Transverse colon (tissue), 4 donors: Measurements from ENCODE around the gene COL4A1. TPM values are rescaled to one million over a fixed set of nuclear protein-coding genes. Genes with fewer than 3 reads are reported as not detected.

Experiments used
- DNase-seq: peaks from one replicate; pipeline ENCODE4 v3.0.0-alpha.2; 2019
- H3K27ac ChIP-seq, 4 donors: fragments of 200-600 bp; sonication (generic); 2 replicates each; pipeline ENCODE4 v1.5.1; 2016 to 2018; ENCODE audit warnings: inconsistent platforms in 4 of 4
- H3K27me3 ChIP-seq: fragments of 200-600 bp; sonication (generic); 2 replicates; pipeline ENCODE4 v1.5.1; 2017; ENCODE audit warnings: inconsistent platforms
- H3K36me3 ChIP-seq, 4 donors: fragments of 200-600 bp; sonication (generic); 2 replicates each; pipeline ENCODE4 v1.5.1; 2017 to 2019; ENCODE audit warnings: inconsistent platforms in 4 of 4
- H3K4me1 ChIP-seq, 4 donors: fragments of 200-600 bp; sonication (generic); 2 replicates each; pipeline ENCODE4 v1.5.1; 2017 to 2020; ENCODE audit warnings: inconsistent platforms in 4 of 4
- H3K4me3 ChIP-seq, 4 donors: fragments of 200-600 bp; sonication (generic); 1 replicate in 1 of 4; 2 replicates in 3 of 4; pipeline versions ENCODE4 v1.5.1 to v1.6.1; 2017 to 2019; ENCODE audit warnings: inconsistent platforms in 4 of 4
- H3K9me3 ChIP-seq, 2 donors: fragments of 200-600 bp; sonication (generic); 2 replicates each; pipeline ENCODE4 v1.5.1; 2017 to 2019; ENCODE audit warnings: inconsistent platforms in 2 of 2
- CTCF ChIP-seq, 5 experiments: fragments of 200-600 bp in 3 of 5; fragments of 450-650 bp in 2 of 5; sonication (generic) in 3 of 5; IDR thresholded peaks; 1 replicate in 2 of 5; 2 replicates in 3 of 5; pipeline ENCODE4 v1.5.1; 2016 to 2017; ENCODE audit warnings: antibody characterized with exemption in 5 of 5, inconsistent platforms in 3 of 5, mild to moderate bottlenecking in 2 of 5, moderate library complexity in 1 of 5
- EP300 ChIP-seq: sonication (generic); formaldehyde crosslinking; IDR thresholded peaks from one replicate; pipeline ENCODE4 v1.6.1; 2017; ENCODE audit warnings: antibody characterized with exemption, low read depth
- POLR2A ChIP-seq: fragments of 450-650 bp; IDR thresholded peaks from one replicate; pipeline ENCODE4 v1.6.1; 2016; ENCODE audit warnings: antibody characterized with exemption, mild to moderate bottlenecking, moderate library complexity
- POLR2AphosphoS5 ChIP-seq, 3 donors: sonication (generic); formaldehyde crosslinking; IDR thresholded peaks; one replicate each; pipeline ENCODE4 v1.6.1; 2016; ENCODE audit warnings: antibody characterized with exemption in 3 of 3
- WGBS, 2 donors: methylation state at CpG; one replicate each; pipeline ENCODE4 v1.1.5; 2018; ENCODE audit warnings: low coverage in 1 of 2; 5-methylcytosine and 5-hydroxymethylcytosine counted together
- in situ Hi-C, 4 donors: fragments of 200-750 bp; cut with MboI; loops; one replicate each; pipeline versions ENCODE4 v1.15.0 to v1.15.1; 2017; ENCODE audit warnings: low sequenced_read_pairs in 3 of 4, low pct_ligation_motif_present in 1 of 4, low pct_unique_long_range_greater_than_20kb in 1 of 4
- intact Hi-C: fragments of 100-400 bp; cut with DNase I; formaldehyde crosslinking; loops from one replicate; pipeline ENCODE4 v1.15.1; 2023; ENCODE audit warnings: low total_unique reads
- total RNA-seq, 4 donors: library from RNA; depleted of rRNA; stranded (reverse); fragments of >200 nt; gene quantifications; one replicate each; pipeline ENCODE4 v1.1.0, GENCODE V29; 2016

COL4A1 gene
- total RNA-seq, 4 donors from 2014 or later = 46.4 to 180 (median 99.2) TPM

- TF ChIP-seq POLR2A (no peak), EP300 (no peak), CTCF (IDR thresholded peaks at IDR 0.05) (no peak), POLR2AphosphoS5 (IDR thresholded peaks at IDR 0.05) (no peak)
- intact Hi-C loops = no loop called here
- no peak overlapping the region for H3K4me3 ChIP-seq
- H3K36me3 ChIP-seq = no peaks in the 10 kb centered on the region
- in situ Hi-C loops = no loop called here
- H3K9me3 ChIP-seq = no peaks in the 10 kb centered on the region
- peak overlapping the region; percentile 34 to 71 (median 54) for H3K27ac ChIP-seq
- H3K27me3 ChIP-seq = no peaks in the 10 kb centered on the region
- no peak for DNase-seq
- H3K4me1 ChIP-seq = peaks cover 10 to 55% (median 24%) of the 10 kb centered on the region in 4 donors
- 74 to 76% methylated on average over 6 to 11 of the region's 11 CpGs for WGBS, 2 donors
Observed at GRCh38 chr13:110284779-110285484, 22.0 kb downstream of the COL4A1 start.

- no peak for DNase-seq
- Histone ChIP-seq H3K4me3 (no peak overlapping the region), H3K27me3 (no peaks in the 10 kb centered on the region), H3K4me1 (peaks cover 10 to 58% (median 24%) of the 10 kb centered on the region in 4 donors), H3K27ac (peak overlapping the region in 3 of 4 donors; percentile 44 to 71 (median 65)), H3K36me3 (no peaks in the 10 kb centered on the region), H3K9me3 (no peaks in the 10 kb centered on the region)
- TF ChIP-seq POLR2AphosphoS5 (IDR thresholded peaks at IDR 0.05) (no peak), EP300 (no peak), CTCF (IDR thresholded peaks at IDR 0.05) (no peak), POLR2A (no peak)
- in situ Hi-C loops (no loop called here), intact Hi-C loops (no loop called here)
- WGBS, 2 donors = 54 to 100% methylated on average over 1 to 7 of the region's 7 CpGs
Observed at GRCh38 chr13:110283736-110284517, 23.0 kb downstream of the COL4A1 start.

- H3K4me1 ChIP-seq = peaks cover 9 to 53% (median 23%) of the 10 kb centered on the region in 4 donors
- in situ Hi-C loops = no loop called here
- TF ChIP-seq EP300 (no peak), CTCF (IDR thresholded peaks at IDR 0.05) (no peak), POLR2A (no peak), POLR2AphosphoS5 (IDR thresholded peaks at IDR 0.05) (no peak)
- intact Hi-C loops = no loop called here
- no peaks in the 10 kb centered on the region for H3K36me3 ChIP-seq
- H3K27ac ChIP-seq = peak overlapping the region; percentile 46 to 66 (median 54)
- H3K27me3 ChIP-seq = no peaks in the 10 kb centered on the region
- H3K9me3 ChIP-seq = no peaks in the 10 kb centered on the region
- WGBS, 2 donors = 100% methylated on average over 1 of the region's 1 CpG; no CpG with 5 or more reads in 1 of the 2 donors
- no peak overlapping the region for H3K4me3 ChIP-seq
- DNase-seq = no peak
Observed at GRCh38 chr13:110282316-110282841, 24.6 kb downstream of the COL4A1 start.

- WGBS, 2 donors = 69 to 77% methylated on average over 5 of the region's 5 CpGs
- intact Hi-C loops = no loop called here
- no peak for DNase-seq
Observed at GRCh38 chr13:110281736-110282135, 25.2 kb downstream of the COL4A1 start.

More at GRCh38 chr13:110281736-110282135, 25.2 kb downstream of the COL4A1 start:
- Histone ChIP-seq H3K9me3 (no peaks in the 10 kb centered on the region), H3K27ac (peak overlapping the region; percentile 46 to 66 (median 54)), H3K4me3 (no peak overlapping the region), H3K4me1 (peaks cover 10 to 49% (median 23%) of the 10 kb centered on the region in 4 donors), H3K36me3 (no peaks in the 10 kb centered on the region), H3K27me3 (no peaks in the 10 kb centered on the region)
- in situ Hi-C loops = no loop called here
- TF ChIP-seq EP300 (no peak), CTCF (IDR thresholded peaks at IDR 0.05) (no peak), POLR2AphosphoS5 (IDR thresholded peaks at IDR 0.05) (no peak), POLR2A (no peak)
